ENCODE data around the gene TELO2. TPM values are rescaled to one million over a fixed set of nuclear protein-coding genes. Genes with fewer than 3 reads are reported as not detected.

TELO2 gene
- total RNA-seq, 1 experiment from 2014 or later = 9.5 TPM

GRCh38 chr16:1552129-1552528, 59.0 kb downstream of the TELO2 start:
- in situ Hi-C loops (cut with HindIII; ENCODE audit: low pct_unique_long_range_greater_than_20kb, low sequenced_read_pairs) = no loop called here
- no peak for DNase-seq (ENCODE audit: low read depth, low spot score)

- DNase-seq (ENCODE audit: low read depth, low spot score) = no peak
- in situ Hi-C loops (cut with HindIII; ENCODE audit: low pct_unique_long_range_greater_than_20kb, low sequenced_read_pairs) = no loop called here
These were observed 61.0 kb downstream of the TELO2 start for GRCh38 chr16:1553946-1554825.

GRCh38 chr16:1554826-1555445, 61.8 kb downstream of the TELO2 start:
- in situ Hi-C loops (cut with HindIII; ENCODE audit: low pct_unique_long_range_greater_than_20kb, low sequenced_read_pairs) = no loop called here
- DNase-seq (ENCODE audit: low read depth, low spot score) = no peak

- in situ Hi-C loops (cut with HindIII; ENCODE audit: low pct_unique_long_range_greater_than_20kb, low sequenced_read_pairs) = no loop called here
- DNase-seq (ENCODE audit: low read depth, low spot score) = no peak
These were observed 63.1 kb downstream of the TELO2 start for GRCh38 chr16:1556254-1556653.

GRCh38 chr16:1557074-1557473, 63.9 kb downstream of the TELO2 start:
- in situ Hi-C loops (cut with HindIII; ENCODE audit: low pct_unique_long_range_greater_than_20kb, low sequenced_read_pairs) = no loop called here

GRCh38 chr16:1557576-1557975, 64.4 kb downstream of the TELO2 start:
- in situ Hi-C loops (cut with HindIII; ENCODE audit: low pct_unique_long_range_greater_than_20kb, low sequenced_read_pairs) = no loop called here

More at GRCh38 chr16:1557074-1557473, 63.9 kb downstream of the TELO2 start:
- DNase-seq (ENCODE audit: low read depth, low spot score) = no peak

GRCh38 chr16:1559446-1559975, 66.4 kb downstream of the TELO2 start:
- DNase-seq (ENCODE audit: low read depth, low spot score) = no peak
- in situ Hi-C loops (cut with HindIII; ENCODE audit: low pct_unique_long_range_greater_than_20kb, low sequenced_read_pairs) = no loop called here

More at GRCh38 chr16:1557576-1557975, 64.4 kb downstream of the TELO2 start:
- DNase-seq (ENCODE audit: low read depth, low spot score) = no peak

Other genes with a start within 250 kb of the TELO2 start
- gene TPSD1, start 237.3 kb upstream of the TELO2 start, total RNA-seq (2014; rRNA removed; shearing (Covaris generic)) = not detected in 2 replicates
- gene UBE2I, start 183.7 kb upstream of the TELO2 start, total RNA-seq (2014; rRNA removed; shearing (Covaris generic)) = 55.2 TPM in 2 replicates
- gene BAIAP3, start 159.7 kb upstream of the TELO2 start, total RNA-seq (2014; rRNA removed; shearing (Covaris generic)) = 1.2 and 3.0 TPM in 2 replicates
- gene TSR3, start 141.5 kb upstream of the TELO2 start, total RNA-seq (2014; rRNA removed; shearing (Covaris generic)) = 68.1 and 70.0 TPM in 2 replicates
- 102 and 110 TPM in 2 replicates for gene GNPTG, start 141.4 kb upstream of the TELO2 start, total RNA-seq (2014; rRNA removed; shearing (Covaris generic))
- 7.8 and 8.0 TPM in 2 replicates for gene UNKL, start 78.7 kb upstream of the TELO2 start, total RNA-seq (2014; rRNA removed; shearing (Covaris generic))
- gene UQCC4, start 72.6 kb upstream of the TELO2 start, total RNA-seq (2014; rRNA removed; shearing (Covaris generic)) = 15.1 and 18.0 TPM in 2 replicates
- not detected in 2 replicates for gene PERCC1, start 62.3 kb upstream of the TELO2 start, total RNA-seq (2014; rRNA removed; shearing (Covaris generic))
- gene CCDC154, start 48.8 kb upstream of the TELO2 start, total RNA-seq (2014; rRNA removed; shearing (Covaris generic)) = 0.40 and 1.0 TPM in 2 replicates
- 277 and 308 TPM in 2 replicates for gene CLCN7, start 18.3 kb upstream of the TELO2 start, total RNA-seq (2014; rRNA removed; shearing (Covaris generic))
- not detected in 2 replicates for gene PTX4, start 4.4 kb upstream of the TELO2 start, total RNA-seq (2014; rRNA removed; shearing (Covaris generic))
- gene TMEM204, start 40.3 kb downstream of the TELO2 start, total RNA-seq (2014; rRNA removed; shearing (Covaris generic)) = not detected in 2 replicates
- gene IFT140, start 118.7 kb downstream of the TELO2 start, total RNA-seq (2014; rRNA removed; shearing (Covaris generic)) = 4.9 and 6.7 TPM in 2 replicates
- 4.7 and 5.4 TPM in 2 replicates for gene CRAMP1, start 119.0 kb downstream of the TELO2 start, total RNA-seq (2014; rRNA removed; shearing (Covaris generic))
- 45.5 and 48.5 TPM in 2 replicates for gene JPT2, start 184.9 kb downstream of the TELO2 start, total RNA-seq (2014; rRNA removed; shearing (Covaris generic))
- gene MAPK8IP3, start 212.8 kb downstream of the TELO2 start, total RNA-seq (2014; rRNA removed; shearing (Covaris generic)) = 19.3 and 20.3 TPM in 2 replicates

All from SK-MEL-5 (cell line).